Skeletal muscle satellite cell (primary cell): ENCODE data around the gene STARD7.

Source experiments
- H3K27me3 ChIP-seq: 2 replicates; pipeline ENCODE4 v1.7.0; 2013; ENCODE audit warnings: low read length; ENCODE audit not compliant: control insufficient read depth, insufficient read depth
- H3K36me3 ChIP-seq: 2 replicates; pipeline ENCODE4 v1.7.0; 2013; ENCODE audit warnings: mild to moderate bottlenecking, control low read depth, low read length; ENCODE audit not compliant: insufficient read depth
- H3K4me1 ChIP-seq: 2 replicates; pipeline ENCODE4 v1.7.0; 2013; ENCODE audit warnings: low read length; ENCODE audit not compliant: control insufficient read depth, insufficient read depth
- H3K4me2 ChIP-seq: 2 replicates; pipeline ENCODE4 v1.7.0; 2013; ENCODE audit warnings: mild to moderate bottlenecking, low read length
- H3K4me3 ChIP-seq: 2 replicates; pipeline ENCODE4 v1.7.0; 2013; ENCODE audit warnings: low read length
- H3K9ac ChIP-seq: 2 replicates; pipeline ENCODE4 v1.7.0; 2013; ENCODE audit warnings: mild to moderate bottlenecking, low read depth, low read length, moderate library complexity
- H3K9me3 ChIP-seq: replicated peaks from 2 replicates; pipeline ENCODE4 v1.7.0; 2013; ENCODE audit warnings: mild to moderate bottlenecking, control low read depth, low read length

STARD7 gene

DNA sequence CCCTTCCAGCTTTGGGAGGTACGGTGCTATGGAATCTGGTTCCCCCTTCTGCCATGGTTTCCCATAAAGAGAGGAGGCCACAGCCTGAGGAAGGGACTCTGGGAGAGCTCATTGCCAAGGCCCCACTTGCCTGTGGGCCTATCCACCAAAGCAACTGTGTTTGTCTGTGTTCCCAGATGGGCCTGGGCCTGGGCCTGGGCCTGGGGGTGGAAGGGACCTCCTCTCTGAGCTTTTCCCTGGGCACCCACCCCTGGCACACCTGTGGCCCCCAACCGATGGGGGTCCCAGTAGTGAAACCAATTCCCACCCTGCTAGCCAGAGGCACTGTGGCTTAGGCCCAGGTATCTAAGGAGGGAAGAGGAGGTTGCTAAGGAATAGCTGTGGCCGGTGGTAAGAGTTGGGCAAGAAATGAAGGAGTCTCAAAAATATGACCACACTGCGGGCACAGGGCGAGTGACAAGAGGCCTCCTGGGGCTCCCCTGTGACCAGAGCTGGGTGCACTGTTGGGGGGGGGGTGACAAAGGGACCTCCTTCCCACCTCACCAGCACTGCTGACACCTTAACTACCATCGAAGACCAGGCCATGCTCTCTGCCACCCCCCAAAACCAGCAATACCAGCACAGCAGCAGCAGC is 58.5 kb downstream of the STARD7 start:
- H3K9me3 ChIP-seq: no peaks in the 10 kb centered on the region
- H3K4me2 ChIP-seq: no peak overlapping the region
- H3K9ac ChIP-seq: no peak overlapping the region
- H3K4me1 ChIP-seq: peaks cover 17% of the 10 kb centered on the region
- no peak overlapping the region for H3K4me3 ChIP-seq
- H3K36me3 ChIP-seq: no peaks in the 10 kb centered on the region
- peaks cover 6% of the 10 kb centered on the region for H3K27me3 ChIP-seq

- Histone ChIP-seq H3K4me1 (peaks cover 27% of the 10 kb centered on the region), H3K4me3 (no peak overlapping the region), H3K4me2 (no peak overlapping the region), H3K9me3 (no peaks in the 10 kb centered on the region), H3K9ac (no peak overlapping the region), H3K36me3 (no peaks in the 10 kb centered on the region), H3K27me3 (no peaks in the 10 kb centered on the region)
Observed at GRCh38 chr2:96148410-96149217, 60.0 kb downstream of the STARD7 start.

- Histone ChIP-seq H3K9me3 (no peaks in the 10 kb centered on the region), H3K4me1 (peaks cover 27% of the 10 kb centered on the region), H3K36me3 (no peaks in the 10 kb centered on the region), H3K4me3 (no peak overlapping the region), H3K9ac (no peak overlapping the region), H3K27me3 (no peaks in the 10 kb centered on the region), H3K4me2 (no peak overlapping the region)
Observed at GRCh38 chr2:96147593-96148201, 60.9 kb downstream of the STARD7 start.

DNA sequence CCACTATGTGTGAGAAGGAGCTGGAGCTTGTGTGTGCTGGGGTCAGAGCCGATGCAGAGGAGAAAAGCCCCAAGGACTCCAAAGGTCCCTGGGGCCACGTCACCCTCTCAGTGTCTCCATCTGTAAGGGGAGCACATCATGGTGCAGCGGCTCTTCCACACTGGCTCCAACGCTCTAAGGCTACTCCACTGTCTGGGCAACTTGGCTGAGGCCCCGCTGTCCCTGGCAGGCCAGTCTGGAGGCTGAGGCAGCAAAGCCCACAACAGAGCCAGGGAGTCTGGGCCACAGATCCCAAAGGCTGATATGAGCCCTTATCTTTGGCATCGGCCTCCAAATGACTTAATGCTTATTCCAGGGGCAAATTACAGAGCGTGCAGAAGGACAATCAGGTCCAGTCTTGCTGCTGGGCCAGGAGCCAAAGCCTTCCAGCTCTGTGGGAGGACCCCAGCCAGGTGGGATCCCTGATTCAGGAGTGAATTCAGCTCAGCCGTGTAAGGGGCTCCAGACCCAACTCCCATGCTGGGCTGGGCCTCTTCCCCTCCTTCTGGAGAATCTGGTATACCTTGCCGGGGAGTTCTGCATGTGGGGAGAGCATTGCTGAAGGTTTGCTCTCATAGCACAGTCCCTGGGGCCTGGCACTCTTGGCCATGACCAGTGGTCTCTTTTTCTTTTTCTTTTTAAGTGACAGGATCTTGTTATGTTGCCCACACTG is 61.6 kb downstream of the STARD7 start:
- Histone ChIP-seq H3K4me1 (peaks cover 27% of the 10 kb centered on the region), H3K36me3 (no peaks in the 10 kb centered on the region), H3K4me2 (no peak overlapping the region), H3K27me3 (no peaks in the 10 kb centered on the region), H3K9me3 (no peaks in the 10 kb centered on the region), H3K4me3 (no peak overlapping the region), H3K9ac (no peak overlapping the region)

DNA sequence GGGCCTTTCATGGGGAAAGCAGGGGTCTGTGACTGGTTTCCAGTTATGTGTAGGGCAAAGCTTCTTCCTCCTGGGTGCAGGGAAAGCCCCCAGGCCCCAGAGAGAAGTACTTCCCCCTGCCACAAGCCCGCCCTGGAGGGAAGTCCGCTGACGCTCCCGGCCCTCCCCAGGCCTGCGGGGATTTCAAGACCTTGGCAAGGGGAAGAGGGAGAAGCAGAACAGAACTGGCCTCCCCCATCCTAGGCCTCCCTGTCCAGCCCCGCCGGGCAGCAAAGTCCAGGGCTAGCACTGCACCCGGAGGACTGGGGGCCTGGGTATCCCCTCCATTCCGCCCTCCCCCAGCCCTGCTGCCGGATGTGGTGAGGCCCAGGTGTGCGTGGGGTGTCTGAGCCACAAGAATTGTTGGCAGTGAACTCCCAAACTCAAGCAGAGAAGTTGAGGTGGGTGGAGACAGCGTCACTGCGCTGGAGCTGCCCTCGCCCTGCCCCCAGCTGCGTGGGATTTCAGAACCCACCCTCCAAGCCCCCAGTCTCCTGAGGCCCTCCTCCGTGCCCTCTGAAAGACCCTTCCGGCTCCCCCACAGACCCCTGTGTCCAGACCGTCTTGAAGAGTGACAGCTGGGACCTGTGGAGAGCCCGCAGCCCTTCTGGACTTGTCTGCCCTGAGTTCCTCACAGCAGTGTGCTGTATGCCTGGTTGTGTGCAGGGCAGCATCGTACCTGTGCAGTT is 62.3 kb downstream of the STARD7 start:
- no peak overlapping the region for H3K4me2 ChIP-seq
- H3K9me3 ChIP-seq: no peaks in the 10 kb centered on the region
- H3K36me3 ChIP-seq: no peaks in the 10 kb centered on the region
- no peaks in the 10 kb centered on the region for H3K27me3 ChIP-seq
- no peak overlapping the region for H3K4me3 ChIP-seq
- peaks cover 27% of the 10 kb centered on the region for H3K4me1 ChIP-seq
- no peak overlapping the region for H3K9ac ChIP-seq

GRCh38 chr2:96145848-96146152 is 62.8 kb downstream of the STARD7 start:
- H3K9me3 ChIP-seq: no peaks in the 10 kb centered on the region
- peak overlapping the region; percentile 99 for H3K4me2 ChIP-seq
- no peak overlapping the region for H3K9ac ChIP-seq
- H3K4me3 ChIP-seq: no peak overlapping the region
- H3K36me3 ChIP-seq: no peaks in the 10 kb centered on the region
- peaks cover 27% of the 10 kb centered on the region for H3K4me1 ChIP-seq
- no peaks in the 10 kb centered on the region for H3K27me3 ChIP-seq

GRCh38 chr2:96145036-96145847 is 63.4 kb downstream of the STARD7 start, which contains the start of gene DUSP2:
Gene DUSP2, minus strand, starts transcription at chr2:96145440. Its CDS starts 86 bp downstream, at chr2:96145354.
- Histone ChIP-seq H3K9me3 (no peaks in the 10 kb centered on the region), H3K4me1 (peaks cover 27% of the 10 kb centered on the region), H3K9ac (peak within 1 kb of the TSS; percentile 73)

GRCh38 chr2:96144481-96145035 is 64.1 kb downstream of the STARD7 start:
- H3K4me1 ChIP-seq: peaks cover 27% of the 10 kb centered on the region

More at GRCh38 chr2:96145036-96145847, 63.4 kb downstream of the STARD7 start, which contains the start of gene DUSP2:
- peak within 1 kb of the TSS; percentile 99 for H3K4me2 ChIP-seq
- no peaks in the 10 kb centered on the region for H3K36me3 ChIP-seq
- H3K27me3 ChIP-seq: no peaks in the 10 kb centered on the region
- H3K4me3 ChIP-seq: peak within 1 kb of the TSS; percentile 78

GRCh38 chr2:96143848-96144480 is 64.7 kb downstream of the STARD7 start:
- H3K4me2 ChIP-seq: peak overlapping the region; percentile 99
- no peaks in the 10 kb centered on the region for H3K9me3 ChIP-seq
- no peaks in the 10 kb centered on the region for H3K27me3 ChIP-seq
- H3K4me1 ChIP-seq: peaks cover 27% of the 10 kb centered on the region
- H3K9ac ChIP-seq: no peak overlapping the region
- H3K4me3 ChIP-seq: peak overlapping the region; percentile 78
- H3K36me3 ChIP-seq: no peaks in the 10 kb centered on the region

More at GRCh38 chr2:96144481-96145035, 64.1 kb downstream of the STARD7 start:
- Histone ChIP-seq H3K9me3 (no peaks in the 10 kb centered on the region), H3K9ac (peak overlapping the region; percentile 73), H3K4me2 (peak overlapping the region; percentile 99), H3K4me3 (peak overlapping the region; percentile 78), H3K36me3 (no peaks in the 10 kb centered on the region), H3K27me3 (no peaks in the 10 kb centered on the region)
